Measurements from ENCODE around the gene KCNK5.

DNA sequence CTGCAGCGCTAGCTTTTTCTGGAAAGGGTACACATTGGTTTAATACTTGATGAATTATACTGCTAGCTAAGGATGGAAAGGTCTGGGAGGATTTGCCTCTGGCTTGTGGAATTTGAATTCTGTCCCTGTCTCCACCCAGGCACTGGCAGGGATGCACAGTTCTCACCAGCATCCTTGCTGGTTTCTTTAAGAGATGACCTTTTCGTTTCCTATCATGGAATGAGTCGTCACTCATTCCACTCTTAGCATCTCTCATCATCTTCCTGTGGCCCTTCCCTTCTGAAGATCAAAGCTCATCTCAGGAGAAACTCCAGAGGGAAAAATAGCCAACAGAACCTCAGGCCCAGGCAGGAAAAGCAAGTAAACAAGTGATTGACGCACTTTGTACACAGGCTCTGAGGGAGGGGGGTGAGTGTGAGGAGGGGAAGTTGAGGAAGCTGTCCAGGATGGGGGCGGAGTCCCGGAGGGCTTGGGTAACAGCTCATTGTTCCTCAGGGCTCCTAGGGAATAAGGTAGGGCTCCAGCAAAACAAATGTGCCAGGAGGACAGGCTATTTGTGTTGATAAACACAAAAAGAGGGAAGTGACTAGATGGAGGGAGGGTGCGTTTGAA, 88.6 kb downstream of the KCNK5 start:
- TF ChIP-seq, protein P1, sequence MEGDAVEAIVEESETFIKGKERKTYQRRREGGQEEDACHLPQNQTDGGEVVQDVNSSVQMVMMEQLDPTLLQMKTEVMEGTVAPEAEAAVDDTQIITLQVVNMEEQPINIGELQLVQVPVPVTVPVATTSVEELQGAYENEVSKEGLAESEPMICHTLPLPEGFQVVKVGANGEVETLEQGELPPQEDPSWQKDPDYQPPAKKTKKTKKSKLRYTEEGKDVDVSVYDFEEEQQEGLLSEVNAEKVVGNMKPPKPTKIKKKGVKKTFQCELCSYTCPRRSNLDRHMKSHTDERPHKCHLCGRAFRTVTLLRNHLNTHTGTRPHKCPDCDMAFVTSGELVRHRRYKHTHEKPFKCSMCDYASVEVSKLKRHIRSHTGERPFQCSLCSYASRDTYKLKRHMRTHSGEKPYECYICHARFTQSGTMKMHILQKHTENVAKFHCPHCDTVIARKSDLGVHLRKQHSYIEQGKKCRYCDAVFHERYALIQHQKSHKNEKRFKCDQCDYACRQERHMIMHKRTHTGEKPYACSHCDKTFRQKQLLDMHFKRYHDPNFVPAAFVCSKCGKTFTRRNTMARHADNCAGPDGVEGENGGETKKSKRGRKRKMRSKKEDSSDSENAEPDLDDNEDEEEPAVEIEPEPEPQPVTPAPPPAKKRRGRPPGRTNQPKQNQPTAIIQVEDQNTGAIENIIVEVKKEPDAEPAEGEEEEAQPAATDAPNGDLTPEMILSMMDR (IDR thresholded peaks at IDR 0.05; ENCODE audit: low read depth, low read length), result no peak
- TF ChIP-seq MAX (IDR thresholded peaks at IDR 0.05; ENCODE audit: low read depth, low read length) (no peak), POLR2A (IDR thresholded peaks at IDR 0.05; ENCODE audit: extremely low read depth, insufficient read length) (no peak), MYC (IDR thresholded peaks at IDR 0.05; ENCODE audit: low read depth, low read length) (no peak)

All from NB4 (cell line).